Kidney epithelial cell (primary cell): ENCODE data around the gene TRABD2A. TPM values are rescaled to one million over a fixed set of nuclear protein-coding genes. Genes with fewer than 3 reads are reported as not detected.

Experiments
- DNase-seq: peaks from one replicate; pipeline ENCODE4 v3.0.0-alpha.2; 2010; ENCODE audit warnings: low read depth
- H3K27me3 ChIP-seq: 2 replicates; pipeline ENCODE4 v1.6.0; 2011; ENCODE audit warnings: low read length; ENCODE audit not compliant: control insufficient read depth, insufficient read depth
- H3K36me3 ChIP-seq: 2 replicates; pipeline ENCODE4 v1.5.1; 2011; ENCODE audit warnings: low read length; ENCODE audit not compliant: control insufficient read depth, insufficient read depth
- H3K4me3 ChIP-seq: 2 replicates; pipeline ENCODE4 v1.5.1; 2011; ENCODE audit warnings: low read depth, mild to moderate bottlenecking, control low read depth, low read length
- total RNA-seq: library from RNA; depleted of rRNA; stranded (reverse); fragments of >200 nt; gene quantifications from 2 replicates; pipeline ENCODE4 v1.2.3, GENCODE V29; 2015
- TF ChIP-seq, protein P1 (sequence below): IDR thresholded peaks from 2 replicates; pipeline ENCODE4 v1.5.1; 2011; ENCODE audit warnings: mild to moderate bottlenecking, moderate library complexity, low read length, control low read depth, inconsistent platforms; ENCODE audit not compliant: insufficient read depth, poor library complexity, severe bottlenecking

TRABD2A gene
- total RNA-seq, 1 donor from 2014 or later, result 0.50 TPM

- TF ChIP-seq, protein P1, sequence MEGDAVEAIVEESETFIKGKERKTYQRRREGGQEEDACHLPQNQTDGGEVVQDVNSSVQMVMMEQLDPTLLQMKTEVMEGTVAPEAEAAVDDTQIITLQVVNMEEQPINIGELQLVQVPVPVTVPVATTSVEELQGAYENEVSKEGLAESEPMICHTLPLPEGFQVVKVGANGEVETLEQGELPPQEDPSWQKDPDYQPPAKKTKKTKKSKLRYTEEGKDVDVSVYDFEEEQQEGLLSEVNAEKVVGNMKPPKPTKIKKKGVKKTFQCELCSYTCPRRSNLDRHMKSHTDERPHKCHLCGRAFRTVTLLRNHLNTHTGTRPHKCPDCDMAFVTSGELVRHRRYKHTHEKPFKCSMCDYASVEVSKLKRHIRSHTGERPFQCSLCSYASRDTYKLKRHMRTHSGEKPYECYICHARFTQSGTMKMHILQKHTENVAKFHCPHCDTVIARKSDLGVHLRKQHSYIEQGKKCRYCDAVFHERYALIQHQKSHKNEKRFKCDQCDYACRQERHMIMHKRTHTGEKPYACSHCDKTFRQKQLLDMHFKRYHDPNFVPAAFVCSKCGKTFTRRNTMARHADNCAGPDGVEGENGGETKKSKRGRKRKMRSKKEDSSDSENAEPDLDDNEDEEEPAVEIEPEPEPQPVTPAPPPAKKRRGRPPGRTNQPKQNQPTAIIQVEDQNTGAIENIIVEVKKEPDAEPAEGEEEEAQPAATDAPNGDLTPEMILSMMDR, result no peak
- DNase-seq, result no peak
- Histone ChIP-seq H3K27me3 (peaks cover 2% of the 10 kb centered on the region), H3K4me3 (no peak overlapping the region), H3K36me3 (no peaks in the 10 kb centered on the region)
Measured at GRCh38 chr2:84832772-84833461, 48.0 kb downstream of the TRABD2A start.

GRCh38 chr2:84830758-84831500 is 50.0 kb downstream of the TRABD2A start:
- no peak overlapping the region for H3K4me3 ChIP-seq
- DNase-seq, result no peak
- H3K36me3 ChIP-seq, result no peaks in the 10 kb centered on the region
- peaks cover 2% of the 10 kb centered on the region for H3K27me3 ChIP-seq
- TF ChIP-seq, protein P1, result no peak

DNA sequence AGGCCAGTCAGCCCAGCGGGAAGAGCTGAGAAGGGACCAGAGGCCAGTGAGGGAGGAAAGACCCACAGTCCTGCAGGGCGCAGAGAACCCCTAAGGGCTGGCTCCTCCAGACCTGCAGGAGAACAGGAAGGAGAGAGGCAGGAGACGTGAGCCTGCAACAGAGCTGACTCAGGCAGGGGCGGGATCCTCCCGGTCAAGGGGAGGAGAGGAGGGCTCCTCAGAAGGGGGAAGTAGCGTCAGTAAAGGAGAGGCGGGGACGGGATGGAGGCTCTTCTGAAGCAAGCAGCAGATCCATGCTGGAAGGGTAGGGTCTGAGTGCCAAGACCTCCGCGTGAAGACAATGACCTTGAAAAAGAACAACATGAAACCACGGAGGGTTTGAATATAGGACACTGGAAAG is 50.8 kb downstream of the TRABD2A start:
- no peak overlapping the region for H3K4me3 ChIP-seq
- no peaks in the 10 kb centered on the region for H3K36me3 ChIP-seq
- DNase-seq, result no peak
- peaks cover 2% of the 10 kb centered on the region for H3K27me3 ChIP-seq
- TF ChIP-seq, protein P1, result no peak

GRCh38 chr2:84829693-84830092 is 51.2 kb downstream of the TRABD2A start:
- Histone ChIP-seq H3K36me3 (no peaks in the 10 kb centered on the region), H3K4me3 (no peak overlapping the region), H3K27me3 (peaks cover 2% of the 10 kb centered on the region)
- no peak for DNase-seq
- TF ChIP-seq, protein P1, result no peak

- no peaks in the 10 kb centered on the region for H3K36me3 ChIP-seq
- no peak overlapping the region for H3K4me3 ChIP-seq
- TF ChIP-seq, protein P1, result no peak
- DNase-seq, result no peak
- peaks cover 2% of the 10 kb centered on the region for H3K27me3 ChIP-seq
Measured at GRCh38 chr2:84827978-84828575, 52.8 kb downstream of the TRABD2A start.
